Body of pancreas (tissue), 4 donors: ENCODE results near the gene GALNT3.

Source experiments
- CTCF ChIP-seq, 7 experiments: fragments of 450-650 bp in 4 of 7; fragments of 200-600 bp in 3 of 7; sonication (generic) in 3 of 7; IDR thresholded peaks; one replicate each; pipeline ENCODE4 v1.5.1; 2016 to 2019; ENCODE audit warnings: antibody characterized with exemption in 7 of 7
- POLR2A ChIP-seq, 3 donors: fragments of 450-650 bp; IDR thresholded peaks; one replicate each; pipeline ENCODE4 v1.6.1; 2016; ENCODE audit warnings: antibody characterized with exemption in 3 of 3, mild to moderate bottlenecking in 2 of 3

GRCh38 chr2:165777522-165778186, 16.4 kb downstream of the GALNT3 start:
- TF ChIP-seq CTCF (IDR thresholded peaks at IDR 0.05) (no peak), POLR2A (IDR thresholded peaks at IDR 0.05) (no peak)
